Left ventricle myocardium inferior (tissue), 1 donor: ENCODE results near the gene SYT5. TPM values are rescaled to one million over a fixed set of nuclear protein-coding genes. Genes with fewer than 3 reads are reported as not detected.

Experiments used
- DNase-seq: peaks from one replicate; pipeline ENCODE4 v3.0.0-alpha.2; 2020
- H3K27ac ChIP-seq: fragments of 200-600 bp; replicated peaks from 2 replicates; pipeline ENCODE4 v1.8.0; 2021
- H3K27me3 ChIP-seq: fragments of 200-600 bp; 2 replicates; pipeline ENCODE4 v1.8.0; 2021; ENCODE audit warnings: low read depth
- H3K36me3 ChIP-seq: fragments of 200-600 bp; 2 replicates; pipeline ENCODE4 v1.8.0; 2021
- H3K4me1 ChIP-seq: fragments of 200-600 bp; 2 replicates; pipeline ENCODE4 v1.8.0; 2021
- H3K4me3 ChIP-seq: fragments of 200-600 bp; 2 replicates; pipeline ENCODE4 v1.8.0; 2021; ENCODE audit warnings: mild to moderate bottlenecking, moderate library complexity
- H3K9me3 ChIP-seq: fragments of 200-600 bp; replicated peaks from 2 replicates; pipeline ENCODE4 v1.8.0; 2021
- CTCF ChIP-seq: fragments of 200-600 bp; IDR thresholded peaks from 2 replicates; pipeline ENCODE4 v1.8.0; 2021; ENCODE audit warnings: antibody characterized with exemption, mild to moderate bottlenecking, borderline replicate concordance
- intact Hi-C: fragments of 100-400 bp; cut with micrococcal nuclease; formaldehyde crosslinking; loops from one replicate; pipeline ENCODE4 v1.11.0; 2022
- long read RNA-seq: library from polyadenylated mRNA; unstranded; transcript quantifications from one replicate; pipeline ENCODE4 v2.0.0, GENCODE V29; 2021
- total RNA-seq: library from RNA; stranded (reverse); fragmentation: NEBNext Ultra II Directional; extraction: Animal tissue kit (Norgen Biotek cat#: 25700); gene quantifications from one replicate; pipeline ENCODE4 v1.2.1, GENCODE V29; 2021
- donor health status: DM: no; HTN: yes; CAD: no; lungs with severe emphysema.

Gene SYT5
- total RNA-seq: not detected
- long read RNA-seq: 0 reads

DNA sequence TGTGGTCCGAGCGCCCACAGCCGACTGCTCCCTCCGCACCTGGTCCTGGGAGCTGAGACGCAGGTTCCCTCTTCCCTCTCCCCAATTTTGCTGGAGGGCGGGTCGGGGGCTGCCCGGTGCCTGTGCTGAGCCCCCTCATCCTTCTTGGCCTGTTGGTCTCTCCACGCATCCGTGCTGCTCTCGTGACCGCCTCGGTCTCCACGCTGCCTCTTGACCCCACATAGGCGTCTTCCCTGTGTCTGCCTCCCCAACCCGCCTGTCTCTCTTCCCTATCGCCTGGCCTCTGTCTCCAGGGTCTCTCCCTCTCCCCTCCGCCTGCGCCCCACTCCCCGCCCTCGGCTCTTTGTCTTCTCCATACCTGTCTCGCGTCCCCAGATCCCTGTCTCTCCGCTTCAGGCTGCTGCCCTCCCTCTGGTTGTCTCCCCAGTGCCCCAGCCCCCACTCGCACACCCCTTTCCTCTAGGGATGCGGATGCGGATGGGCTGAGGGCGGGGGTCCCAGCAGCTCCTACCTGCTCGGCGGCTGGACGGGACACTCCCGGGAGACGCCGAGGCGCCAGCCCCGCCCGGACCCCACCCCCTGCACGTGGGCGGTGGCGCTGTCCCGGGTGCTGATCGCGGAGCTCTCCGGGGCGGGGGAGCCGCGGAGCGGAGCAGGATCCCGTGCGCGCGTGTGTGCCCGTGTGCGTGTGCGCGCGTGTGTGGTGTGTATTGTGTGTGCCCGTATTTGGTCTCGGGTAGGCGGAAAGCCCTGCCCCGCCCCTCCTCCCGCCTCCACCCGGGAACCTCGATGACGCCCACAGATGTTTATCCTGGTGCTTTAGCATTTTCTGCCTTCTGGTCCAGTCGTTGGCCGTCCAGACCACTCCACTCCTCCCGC is at the start of gene SYT5:
Gene SYT5, minus strand, starts transcription at position 684 of the 879 bp plus-strand sequence. CDS start 1,248 bp downstream, outside the sequence.
- H3K36me3 ChIP-seq: no peaks in the 10 kb centered on the region
- intact Hi-C loops: no loop called here
- peak within 1 kb of the TSS; percentile 57 for H3K4me3 ChIP-seq
- H3K9me3 ChIP-seq: no peaks in the 10 kb centered on the region
- DNase-seq: peak; percentile 33
- TF ChIP-seq CTCF: no peak
- no peak within 1 kb of the TSS for H3K27ac ChIP-seq
- peaks cover 17% of the 10 kb centered on the region for H3K4me1 ChIP-seq
- peaks cover 98% of the 10 kb centered on the region for H3K27me3 ChIP-seq

DNA sequence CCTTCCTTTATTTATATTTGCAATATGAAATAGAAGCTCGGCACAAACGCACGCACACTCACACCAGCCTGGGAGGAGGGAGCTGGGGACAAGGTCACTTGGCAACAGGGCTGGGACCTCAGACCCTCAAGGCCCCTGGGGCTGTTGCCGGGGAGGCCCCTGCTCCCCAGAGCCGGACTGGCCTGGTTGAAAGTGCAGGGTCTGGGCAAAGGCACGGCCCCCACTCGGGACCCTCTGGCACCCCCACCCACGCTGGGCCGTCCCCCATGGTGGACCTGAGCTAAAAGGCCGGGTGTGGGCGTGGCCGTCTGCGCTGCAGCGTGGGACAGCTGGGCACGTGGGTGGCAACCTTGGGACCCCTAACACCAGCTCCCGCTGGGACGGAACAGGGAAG is 49.7 kb upstream of the SYT5 start:
- H3K36me3 ChIP-seq: peaks cover 64% of the 10 kb centered on the region
- no peaks in the 10 kb centered on the region for H3K9me3 ChIP-seq
- intact Hi-C loops: no loop called here
- H3K27ac ChIP-seq: no peak overlapping the region
- no peaks in the 10 kb centered on the region for H3K27me3 ChIP-seq
- H3K4me3 ChIP-seq: no peak overlapping the region
- H3K4me1 ChIP-seq: peaks cover 24% of the 10 kb centered on the region
- no peak for TF ChIP-seq CTCF
- DNase-seq: no peak

GRCh38 chr19:55229145-55229788 is 49.2 kb upstream of the SYT5 start:
- DNase-seq: no peak
- peak overlapping the region; percentile 67 for H3K27ac ChIP-seq
- TF ChIP-seq CTCF: no peak
- H3K9me3 ChIP-seq: no peaks in the 10 kb centered on the region
- H3K27me3 ChIP-seq: no peaks in the 10 kb centered on the region
- peaks cover 59% of the 10 kb centered on the region for H3K36me3 ChIP-seq
- H3K4me1 ChIP-seq: peaks cover 24% of the 10 kb centered on the region
- H3K4me3 ChIP-seq: no peak overlapping the region
- intact Hi-C loops: no loop called here

GRCh38 chr19:55228403-55229031 is 48.4 kb upstream of the SYT5 start, which contains the start of gene TMEM86B:
Gene TMEM86B (minus strand): TSS chr19:55228763. CDS start chr19:55228741, 22 bp downstream.
- no peak for DNase-seq
- no peak for TF ChIP-seq CTCF
- H3K27ac ChIP-seq: peak within 1 kb of the TSS; percentile 67
- no peaks in the 10 kb centered on the region for H3K27me3 ChIP-seq
- H3K4me1 ChIP-seq: peaks cover 24% of the 10 kb centered on the region
- intact Hi-C loops: no loop called here
- H3K9me3 ChIP-seq: no peaks in the 10 kb centered on the region
- H3K4me3 ChIP-seq: no peak within 1 kb of the TSS
- peaks cover 52% of the 10 kb centered on the region for H3K36me3 ChIP-seq

DNA sequence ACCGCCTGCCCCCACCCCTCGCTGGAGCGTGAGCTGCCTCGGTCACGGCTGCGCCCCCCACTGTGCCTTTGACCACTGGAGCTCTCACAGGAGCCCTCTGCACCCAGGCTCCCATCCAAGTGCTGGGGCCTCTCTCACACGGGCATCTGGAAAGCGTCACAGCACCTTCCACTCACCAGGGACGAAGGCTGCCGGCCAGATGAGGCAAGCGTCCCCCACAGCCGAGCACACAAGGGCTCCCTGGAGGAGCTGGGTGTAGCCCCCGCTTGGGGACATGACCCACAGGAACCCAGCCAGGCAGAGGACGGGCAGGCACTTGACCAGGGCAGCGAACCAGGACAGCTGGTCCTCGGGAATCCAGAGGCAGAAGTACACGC is 47.9 kb upstream of the SYT5 start:
- H3K27ac ChIP-seq: peak overlapping the region; percentile 67
- no peaks in the 10 kb centered on the region for H3K9me3 ChIP-seq
- no peak for TF ChIP-seq CTCF
- H3K4me3 ChIP-seq: no peak overlapping the region
- DNase-seq: peak; percentile 57
- peaks cover 46% of the 10 kb centered on the region for H3K36me3 ChIP-seq
- H3K27me3 ChIP-seq: no peaks in the 10 kb centered on the region
- H3K4me1 ChIP-seq: peaks cover 24% of the 10 kb centered on the region
- intact Hi-C loops: no loop called here
